Right atrium auricular region (tissue), 2 donors: Measurements from ENCODE around the gene THAP10. TPM values are rescaled to one million over a fixed set of nuclear protein-coding genes. Genes with fewer than 3 reads are reported as not detected.
A peak's percentile ranks its signal among the peaks of the same experiment; 100 is the strongest.

Experiments used
- DNase-seq: peaks from one replicate; pipeline ENCODE4 v3.0.0-alpha.2; 2019; ENCODE audit warnings: low spot score
- H3K27ac ChIP-seq, 2 donors: fragments of 200-600 bp; sonication (generic); 1 replicate in 1 of 2; 2 replicates in 1 of 2; pipeline ENCODE4 v1.5.1; 2016 to 2019
- H3K27me3 ChIP-seq, 2 donors: fragments of 200-600 bp; sonication (generic); one replicate each; pipeline versions ENCODE4 v1.5.1 to v1.6.0; 2017 to 2019
- H3K36me3 ChIP-seq: fragments of 200-600 bp; sonication (generic); one replicate; pipeline ENCODE4 v1.5.1; 2016
- H3K4me1 ChIP-seq, 2 donors: fragments of 200-600 bp; sonication (generic); one replicate each; pipeline versions ENCODE4 v1.5.1 to v1.6.0; 2017 to 2019
- H3K4me3 ChIP-seq, 2 donors: fragments of 200-600 bp; sonication (generic); 1 replicate in 1 of 2; 2 replicates in 1 of 2; pipeline ENCODE4 v1.5.1; 2017 to 2019; ENCODE audit warnings: mild to moderate bottlenecking in 1 of 2, moderate library complexity in 1 of 2
- H3K9me3 ChIP-seq, 2 donors: fragments of 200-600 bp; sonication (generic); one replicate each; pipeline ENCODE4 v1.5.1; 2019
- total RNA-seq, 2 donors: library from RNA; depleted of rRNA; stranded (reverse); fragments of >200 nt; gene quantifications; one replicate each; pipeline ENCODE4 v1.1.0, GENCODE V29; 2016
- TF ChIP-seq, protein P1 (sequence below), 2 donors: fragments of 200-600 bp; sonication (generic); IDR thresholded peaks; one replicate each; pipeline ENCODE4 v1.5.1; 2019; ENCODE audit warnings: antibody characterized with exemption in 2 of 2

Gene THAP10
- total RNA-seq, 2 donors from 2014 or later, result 3.1 to 6.3 TPM

DNA sequence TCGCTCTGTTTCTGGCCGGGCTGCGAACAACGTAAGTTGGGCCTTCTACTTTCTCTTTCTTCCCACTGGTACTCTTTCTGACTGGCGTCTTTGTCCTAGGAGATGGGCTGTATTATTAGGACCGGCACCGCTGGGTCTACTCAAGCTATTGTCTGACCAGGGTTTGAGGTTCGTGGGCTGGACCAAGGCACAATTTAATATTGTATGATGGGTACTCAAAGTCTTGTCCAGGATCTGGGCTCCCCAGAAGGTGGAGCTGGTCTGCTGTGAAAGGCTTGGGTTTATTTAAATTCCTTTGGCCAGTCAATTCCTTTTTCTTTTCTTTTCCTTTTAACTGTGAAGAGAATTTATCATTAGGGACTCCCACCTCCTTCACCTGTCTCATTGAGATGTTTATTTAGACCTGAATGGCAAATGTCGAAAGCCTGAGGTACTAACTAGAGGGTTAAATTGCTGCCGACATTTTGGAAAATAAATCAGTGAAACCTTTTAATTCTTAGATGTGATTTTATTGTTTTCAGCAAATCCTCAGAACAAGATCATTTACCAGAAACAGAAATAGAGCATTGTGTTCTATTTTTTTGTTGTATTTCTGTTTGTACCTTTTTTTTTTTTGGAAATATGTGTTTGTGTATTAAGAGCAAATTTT is 803 bp upstream of the THAP10 start:
- TF ChIP-seq, protein P1, sequence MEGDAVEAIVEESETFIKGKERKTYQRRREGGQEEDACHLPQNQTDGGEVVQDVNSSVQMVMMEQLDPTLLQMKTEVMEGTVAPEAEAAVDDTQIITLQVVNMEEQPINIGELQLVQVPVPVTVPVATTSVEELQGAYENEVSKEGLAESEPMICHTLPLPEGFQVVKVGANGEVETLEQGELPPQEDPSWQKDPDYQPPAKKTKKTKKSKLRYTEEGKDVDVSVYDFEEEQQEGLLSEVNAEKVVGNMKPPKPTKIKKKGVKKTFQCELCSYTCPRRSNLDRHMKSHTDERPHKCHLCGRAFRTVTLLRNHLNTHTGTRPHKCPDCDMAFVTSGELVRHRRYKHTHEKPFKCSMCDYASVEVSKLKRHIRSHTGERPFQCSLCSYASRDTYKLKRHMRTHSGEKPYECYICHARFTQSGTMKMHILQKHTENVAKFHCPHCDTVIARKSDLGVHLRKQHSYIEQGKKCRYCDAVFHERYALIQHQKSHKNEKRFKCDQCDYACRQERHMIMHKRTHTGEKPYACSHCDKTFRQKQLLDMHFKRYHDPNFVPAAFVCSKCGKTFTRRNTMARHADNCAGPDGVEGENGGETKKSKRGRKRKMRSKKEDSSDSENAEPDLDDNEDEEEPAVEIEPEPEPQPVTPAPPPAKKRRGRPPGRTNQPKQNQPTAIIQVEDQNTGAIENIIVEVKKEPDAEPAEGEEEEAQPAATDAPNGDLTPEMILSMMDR (IDR thresholded peaks at IDR 0.05), result peak; percentile 39 to 68
- H3K4me3 ChIP-seq, result peak overlapping the region; percentile 74 to 82
- H3K9me3 ChIP-seq, result no peaks in the 10 kb centered on the region
- H3K36me3 ChIP-seq, result no peaks in the 10 kb centered on the region
- DNase-seq, result no peak
- peak overlapping the region; percentile 58 to 81 for H3K27ac ChIP-seq
- no peaks in the 10 kb centered on the region for H3K27me3 ChIP-seq
- H3K4me1 ChIP-seq, result peaks cover 0 to 13% of the 10 kb centered on the region in 2 donors

DNA sequence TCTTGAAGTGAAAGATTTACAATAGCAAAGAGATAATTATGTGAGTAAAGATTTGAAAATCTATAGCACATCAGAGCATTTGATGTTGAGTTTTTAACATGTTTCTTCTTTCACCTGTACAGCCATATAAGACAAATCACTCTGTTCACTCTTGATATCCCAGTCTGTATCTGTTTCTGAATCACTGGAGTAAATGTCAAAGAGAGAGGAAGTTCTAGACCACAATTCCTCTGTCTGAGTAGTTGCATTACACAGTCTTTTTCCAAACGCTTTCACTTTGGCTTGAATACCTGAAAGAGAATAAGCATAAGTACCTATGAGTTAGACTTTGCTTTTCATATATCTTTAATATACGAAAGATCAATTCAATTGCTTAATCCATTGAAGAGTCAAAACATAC is 9.9 kb downstream of the THAP10 start:
- DNase-seq, result no peak
- no peaks in the 10 kb centered on the region for H3K9me3 ChIP-seq
- no peak overlapping the region for H3K27ac ChIP-seq
- H3K36me3 ChIP-seq, result no peaks in the 10 kb centered on the region
- no peak overlapping the region for H3K4me3 ChIP-seq
- H3K27me3 ChIP-seq, result no peaks in the 10 kb centered on the region
- TF ChIP-seq, protein P1 (IDR thresholded peaks at IDR 0.05), result no peak
- no peaks in the 10 kb centered on the region for H3K4me1 ChIP-seq

DNA sequence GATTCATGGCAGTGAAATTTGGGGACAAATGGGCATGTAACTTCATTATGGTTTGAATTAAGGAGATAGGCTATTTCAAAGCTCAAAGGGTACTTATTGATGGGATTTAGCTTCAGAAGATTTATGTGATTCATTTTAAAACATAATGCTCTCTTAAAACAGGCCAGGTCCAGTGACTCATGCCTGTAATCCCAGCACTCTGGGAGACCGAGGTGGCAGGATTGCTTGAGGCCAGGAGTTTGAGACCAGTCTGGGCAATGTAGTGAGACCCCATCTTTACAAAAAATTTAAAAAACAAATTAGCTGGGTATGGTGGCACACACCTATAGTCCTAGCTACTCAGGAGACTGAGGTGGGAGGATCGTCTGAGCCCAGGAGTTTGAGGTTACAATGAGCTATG is 11.5 kb downstream of the THAP10 start:
- H3K4me3 ChIP-seq, result no peak overlapping the region
- no peaks in the 10 kb centered on the region for H3K9me3 ChIP-seq
- H3K27me3 ChIP-seq, result no peaks in the 10 kb centered on the region
- no peak overlapping the region for H3K27ac ChIP-seq
- no peaks in the 10 kb centered on the region for H3K36me3 ChIP-seq
- no peak for DNase-seq
- TF ChIP-seq, protein P1 (IDR thresholded peaks at IDR 0.05), result no peak
- H3K4me1 ChIP-seq, result no peaks in the 10 kb centered on the region

DNA sequence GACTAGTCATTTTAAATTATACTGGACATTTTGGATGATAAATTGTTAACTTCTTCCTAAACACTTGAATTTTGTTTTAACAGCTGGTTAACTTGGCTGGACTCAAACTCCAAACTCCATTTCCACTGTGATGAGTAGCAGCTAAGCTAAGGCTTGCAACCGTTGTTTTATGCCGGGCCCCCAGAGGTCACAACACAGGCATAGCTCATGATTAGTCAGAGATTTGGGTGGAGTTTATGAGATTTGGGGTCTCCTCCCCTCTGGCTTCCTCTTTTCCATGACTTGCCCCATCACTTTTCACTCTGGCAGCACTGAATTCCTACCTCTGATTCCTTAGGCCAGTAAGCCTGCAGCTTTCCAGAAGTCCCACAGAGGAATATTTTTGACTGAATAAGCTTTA is 12.8 kb downstream of the THAP10 start:
- Histone ChIP-seq H3K27ac (no peak overlapping the region), H3K4me3 (no peak overlapping the region)

DNA sequence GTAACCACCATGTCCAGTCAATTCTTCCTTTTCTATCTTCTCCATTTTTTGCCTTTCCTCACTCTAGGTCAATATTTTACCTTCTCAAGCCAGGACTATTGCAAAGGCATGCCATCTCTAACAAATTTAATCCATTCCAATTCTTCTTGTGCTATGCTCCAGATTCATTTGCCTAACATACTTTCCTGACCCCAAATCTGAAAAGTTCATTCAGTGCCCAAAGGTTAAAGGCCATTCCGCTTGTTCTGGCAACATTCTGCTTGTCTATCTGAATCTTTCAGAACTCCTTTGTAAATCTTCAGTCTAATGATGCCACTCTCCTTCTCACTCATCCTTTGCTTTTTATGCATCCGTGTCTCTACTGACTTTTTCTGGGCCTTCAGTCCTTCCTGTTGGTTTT is 15.6 kb downstream of the THAP10 start:
- Histone ChIP-seq H3K27ac (no peak overlapping the region), H3K4me3 (no peak overlapping the region), H3K4me1 (no peaks in the 10 kb centered on the region), H3K27me3 (no peaks in the 10 kb centered on the region), H3K9me3 (no peaks in the 10 kb centered on the region), H3K36me3 (no peaks in the 10 kb centered on the region)
- TF ChIP-seq, protein P1 (IDR thresholded peaks at IDR 0.05), result no peak
- DNase-seq, result no peak

More for the DNA sequence above, 12.8 kb downstream of the THAP10 start:
- H3K4me1 ChIP-seq, result no peaks in the 10 kb centered on the region
- no peaks in the 10 kb centered on the region for H3K36me3 ChIP-seq
- TF ChIP-seq, protein P1 (IDR thresholded peaks at IDR 0.05), result no peak
- H3K9me3 ChIP-seq, result no peaks in the 10 kb centered on the region
- DNase-seq, result no peak
- H3K27me3 ChIP-seq, result no peaks in the 10 kb centered on the region

DNA sequence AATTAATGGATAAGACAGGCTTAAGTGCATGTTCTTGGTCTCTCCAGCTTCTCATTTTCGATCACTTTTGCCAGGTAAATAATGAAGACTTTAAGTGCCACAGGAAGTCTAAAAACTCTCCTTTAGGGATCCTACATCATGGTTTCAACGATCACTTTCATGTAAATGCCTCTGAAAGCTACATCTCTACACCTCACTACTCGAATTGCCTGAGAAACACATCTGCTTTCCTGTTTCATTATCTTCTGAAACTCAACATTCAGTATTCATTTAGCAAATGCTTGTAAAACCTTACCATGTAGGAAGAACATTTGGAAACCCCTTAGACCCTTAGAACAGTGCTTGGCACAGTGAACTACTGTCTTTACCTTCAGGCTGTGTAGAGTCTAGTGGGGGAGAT is 16.2 kb downstream of the THAP10 start:
- Histone ChIP-seq H3K27me3 (no peaks in the 10 kb centered on the region), H3K4me3 (no peak overlapping the region), H3K36me3 (no peaks in the 10 kb centered on the region), H3K27ac (no peak overlapping the region), H3K9me3 (no peaks in the 10 kb centered on the region), H3K4me1 (no peaks in the 10 kb centered on the region)
- TF ChIP-seq, protein P1 (IDR thresholded peaks at IDR 0.05), result no peak
- DNase-seq, result no peak
